ENCODE measurements around the gene CAMK2G.

The CAMK2G gene

GRCh38 chr10:73771722-73772280 is 102.6 kb downstream of the CAMK2G start:
- DNase-seq (ENCODE audit: low read depth in 3 of 3): peak; percentile 55 to 72 (median 58)

- no peak for DNase-seq (ENCODE audit: low read depth in 3 of 3)
Measured at GRCh38 chr10:73769396-73769795, 105.0 kb downstream of the CAMK2G start.

- DNase-seq (ENCODE audit: low read depth in 3 of 3): peak in 1 of 3 donors; percentile 59
Measured at GRCh38 chr10:73768881-73769280, 105.5 kb downstream of the CAMK2G start.

- DNase-seq (ENCODE audit: low read depth in 3 of 3): no peak
Measured at GRCh38 chr10:73765066-73765465, 109.3 kb downstream of the CAMK2G start.

- DNase-seq (ENCODE audit: low read depth in 3 of 3): no peak
Measured at GRCh38 chr10:73763343-73763742, 111.0 kb downstream of the CAMK2G start.

- no peak for DNase-seq (ENCODE audit: low read depth in 3 of 3)
Measured at GRCh38 chr10:73762915-73763314, 111.4 kb downstream of the CAMK2G start.
